Neural cell (in vitro differentiated cells): ENCODE results near the gene PTPRN2.

Experiments used
- EP300 ChIP-seq: fragments of 450-650 bp; conservative IDR thresholded peaks from 2 replicates; pipeline ENCODE4 v1.6.1; 2014; ENCODE audit warnings: antibody characterized with exemption, mild to moderate bottlenecking, moderate library complexity; ENCODE audit not compliant: poor library complexity, severe bottlenecking
- EZH2 ChIP-seq: fragments of 200-600, 300-800 bp; shearing (Covaris generic), sonication (generic); IDR thresholded peaks from 2 replicates; pipeline ENCODE4 v1.6.1; 2014; ENCODE audit warnings: antibody characterized with exemption, low read length, borderline replicate concordance, mild to moderate bottlenecking; ENCODE audit not compliant: insufficient read depth, poor library complexity, severe bottlenecking
- MXI1 ChIP-seq: fragments of 450-650 bp; conservative IDR thresholded peaks from 2 replicates; pipeline ENCODE4 v1.6.1; 2014; ENCODE audit warnings: antibody characterized with exemption, mild to moderate bottlenecking; ENCODE audit not compliant: poor library complexity, severe bottlenecking
- POLR2AphosphoS5 ChIP-seq: IDR thresholded peaks from 2 replicates; pipeline ENCODE4 v1.6.1; 2012
- RAD21 ChIP-seq: fragments of 450-650 bp; conservative IDR thresholded peaks from 2 replicates; pipeline ENCODE4 v1.6.1; 2014; ENCODE audit warnings: antibody characterized with exemption, mild to moderate bottlenecking, moderate library complexity
- REST ChIP-seq: IDR thresholded peaks from 2 replicates; pipeline ENCODE4 v1.6.1; 2012; ENCODE audit warnings: borderline replicate concordance
- SMC3 ChIP-seq: fragments of 450-650 bp; conservative IDR thresholded peaks from 2 replicates; pipeline ENCODE4 v1.6.1; 2014; ENCODE audit warnings: antibody characterized with exemption, mild to moderate bottlenecking, moderate library complexity; ENCODE audit not compliant: poor library complexity
- TAF1 ChIP-seq: IDR thresholded peaks from 2 replicates; pipeline ENCODE4 v1.6.1; 2012; ENCODE audit warnings: low read depth
- TF ChIP-seq, protein P1 (sequence below): fragments of 450-650 bp; IDR thresholded peaks from 2 replicates; pipeline ENCODE4 v1.5.1; 2014; ENCODE audit warnings: antibody characterized with exemption, mild to moderate bottlenecking, moderate library complexity; ENCODE audit not compliant: poor library complexity, severe bottlenecking

DNA sequence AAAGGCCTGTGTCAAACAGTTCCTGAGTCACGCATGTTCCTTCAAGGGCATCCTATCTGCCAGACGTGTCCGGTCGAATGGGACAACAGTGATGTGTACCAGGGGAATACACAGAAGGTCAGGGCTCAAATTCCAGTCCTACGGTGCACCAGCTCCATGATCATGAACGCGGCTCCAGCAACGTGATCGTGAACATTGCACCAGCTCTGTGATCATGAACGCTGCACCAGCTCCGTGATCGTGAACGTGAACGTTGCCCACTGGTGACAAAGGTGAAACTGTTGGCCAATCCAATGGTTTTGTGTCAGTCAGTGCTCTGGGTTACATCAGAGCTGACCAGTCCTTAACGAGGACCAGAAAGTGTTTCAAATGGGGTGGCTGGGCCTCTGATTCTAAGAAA lies 4.3 kb upstream of the PTPRN2 start:
- TF ChIP-seq SMC3, result no peak
- no peak for TF ChIP-seq TAF1
- TF ChIP-seq, protein P1, sequence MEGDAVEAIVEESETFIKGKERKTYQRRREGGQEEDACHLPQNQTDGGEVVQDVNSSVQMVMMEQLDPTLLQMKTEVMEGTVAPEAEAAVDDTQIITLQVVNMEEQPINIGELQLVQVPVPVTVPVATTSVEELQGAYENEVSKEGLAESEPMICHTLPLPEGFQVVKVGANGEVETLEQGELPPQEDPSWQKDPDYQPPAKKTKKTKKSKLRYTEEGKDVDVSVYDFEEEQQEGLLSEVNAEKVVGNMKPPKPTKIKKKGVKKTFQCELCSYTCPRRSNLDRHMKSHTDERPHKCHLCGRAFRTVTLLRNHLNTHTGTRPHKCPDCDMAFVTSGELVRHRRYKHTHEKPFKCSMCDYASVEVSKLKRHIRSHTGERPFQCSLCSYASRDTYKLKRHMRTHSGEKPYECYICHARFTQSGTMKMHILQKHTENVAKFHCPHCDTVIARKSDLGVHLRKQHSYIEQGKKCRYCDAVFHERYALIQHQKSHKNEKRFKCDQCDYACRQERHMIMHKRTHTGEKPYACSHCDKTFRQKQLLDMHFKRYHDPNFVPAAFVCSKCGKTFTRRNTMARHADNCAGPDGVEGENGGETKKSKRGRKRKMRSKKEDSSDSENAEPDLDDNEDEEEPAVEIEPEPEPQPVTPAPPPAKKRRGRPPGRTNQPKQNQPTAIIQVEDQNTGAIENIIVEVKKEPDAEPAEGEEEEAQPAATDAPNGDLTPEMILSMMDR, result no peak
- no peak for TF ChIP-seq RAD21
- no peak for TF ChIP-seq MXI1
- no peak for TF ChIP-seq EZH2
- no peak for TF ChIP-seq EP300
- no peak for TF ChIP-seq REST
- no peak for TF ChIP-seq POLR2AphosphoS5
